Vagina (tissue), 2 donors: ENCODE measurements around the gene NFASC.

Experiments
- POLR2A ChIP-seq, 2 donors: fragments of 450-650 bp; IDR thresholded peaks; one replicate each; pipeline ENCODE4 v1.6.1; 2017; ENCODE audit warnings: antibody characterized with exemption in 2 of 2, mild to moderate bottlenecking in 2 of 2, moderate library complexity in 2 of 2
- POLR2AphosphoS5 ChIP-seq, 2 donors: sonication (generic); formaldehyde crosslinking; IDR thresholded peaks; one replicate each; pipeline ENCODE4 v1.9.0; 2017; ENCODE audit warnings: antibody characterized with exemption in 2 of 2, mild to moderate bottlenecking in 2 of 2, low read depth in 1 of 2; ENCODE audit not compliant: insufficient read depth in 1 of 2
- TF ChIP-seq, protein P1 (sequence below), 3 experiments: fragments of 450-650 bp in 2 of 3; fragments of 200-600 bp in 1 of 3; sonication (generic) in 1 of 3; IDR thresholded peaks; one replicate each; pipeline ENCODE4 v1.5.1; 2017 to 2019; ENCODE audit warnings: antibody characterized with exemption in 3 of 3, mild to moderate bottlenecking in 2 of 3, moderate library complexity in 2 of 3

DNA sequence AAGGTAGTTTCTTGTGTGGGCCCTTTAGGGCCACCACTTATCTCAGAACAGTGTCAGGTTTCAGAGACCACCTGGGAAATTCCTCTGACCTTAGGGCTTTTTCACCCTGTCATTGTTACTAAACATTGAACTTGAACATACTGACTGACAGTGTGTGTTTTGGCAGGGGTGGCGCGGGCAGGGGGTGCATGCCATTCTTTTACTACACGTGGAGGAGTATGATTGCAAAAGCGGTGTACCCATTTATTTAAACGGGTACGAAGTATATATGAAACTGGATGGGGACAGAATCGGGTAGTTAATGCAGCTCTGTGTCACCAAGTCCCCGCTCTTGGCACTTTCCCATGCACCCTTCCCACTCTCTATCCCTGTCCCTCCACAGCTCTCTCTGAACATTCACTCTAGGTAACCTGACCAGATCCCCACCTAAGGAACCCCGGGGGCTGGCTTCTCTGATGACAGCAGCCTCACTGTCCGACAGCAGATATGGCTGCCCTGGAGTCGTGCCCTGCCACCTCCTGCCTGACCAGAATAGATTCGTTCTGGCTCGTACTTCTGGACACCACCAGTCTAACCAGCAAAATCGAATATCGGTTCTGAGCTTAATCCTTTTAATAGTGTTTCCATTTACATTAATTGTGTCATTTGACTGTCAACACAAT lies 51.3 kb downstream of the NFASC start:
- TF ChIP-seq, protein P1, sequence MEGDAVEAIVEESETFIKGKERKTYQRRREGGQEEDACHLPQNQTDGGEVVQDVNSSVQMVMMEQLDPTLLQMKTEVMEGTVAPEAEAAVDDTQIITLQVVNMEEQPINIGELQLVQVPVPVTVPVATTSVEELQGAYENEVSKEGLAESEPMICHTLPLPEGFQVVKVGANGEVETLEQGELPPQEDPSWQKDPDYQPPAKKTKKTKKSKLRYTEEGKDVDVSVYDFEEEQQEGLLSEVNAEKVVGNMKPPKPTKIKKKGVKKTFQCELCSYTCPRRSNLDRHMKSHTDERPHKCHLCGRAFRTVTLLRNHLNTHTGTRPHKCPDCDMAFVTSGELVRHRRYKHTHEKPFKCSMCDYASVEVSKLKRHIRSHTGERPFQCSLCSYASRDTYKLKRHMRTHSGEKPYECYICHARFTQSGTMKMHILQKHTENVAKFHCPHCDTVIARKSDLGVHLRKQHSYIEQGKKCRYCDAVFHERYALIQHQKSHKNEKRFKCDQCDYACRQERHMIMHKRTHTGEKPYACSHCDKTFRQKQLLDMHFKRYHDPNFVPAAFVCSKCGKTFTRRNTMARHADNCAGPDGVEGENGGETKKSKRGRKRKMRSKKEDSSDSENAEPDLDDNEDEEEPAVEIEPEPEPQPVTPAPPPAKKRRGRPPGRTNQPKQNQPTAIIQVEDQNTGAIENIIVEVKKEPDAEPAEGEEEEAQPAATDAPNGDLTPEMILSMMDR (IDR thresholded peaks at IDR 0.05), result no peak
- TF ChIP-seq POLR2A (IDR thresholded peaks at IDR 0.05) (no peak), POLR2AphosphoS5 (IDR thresholded peaks at IDR 0.05; ENCODE audit: insufficient read depth in 1 of 2, low read depth in 1 of 2) (no peak)
